Measurements from ENCODE around the gene ARHGEF4.

Gene ARHGEF4

DNA sequence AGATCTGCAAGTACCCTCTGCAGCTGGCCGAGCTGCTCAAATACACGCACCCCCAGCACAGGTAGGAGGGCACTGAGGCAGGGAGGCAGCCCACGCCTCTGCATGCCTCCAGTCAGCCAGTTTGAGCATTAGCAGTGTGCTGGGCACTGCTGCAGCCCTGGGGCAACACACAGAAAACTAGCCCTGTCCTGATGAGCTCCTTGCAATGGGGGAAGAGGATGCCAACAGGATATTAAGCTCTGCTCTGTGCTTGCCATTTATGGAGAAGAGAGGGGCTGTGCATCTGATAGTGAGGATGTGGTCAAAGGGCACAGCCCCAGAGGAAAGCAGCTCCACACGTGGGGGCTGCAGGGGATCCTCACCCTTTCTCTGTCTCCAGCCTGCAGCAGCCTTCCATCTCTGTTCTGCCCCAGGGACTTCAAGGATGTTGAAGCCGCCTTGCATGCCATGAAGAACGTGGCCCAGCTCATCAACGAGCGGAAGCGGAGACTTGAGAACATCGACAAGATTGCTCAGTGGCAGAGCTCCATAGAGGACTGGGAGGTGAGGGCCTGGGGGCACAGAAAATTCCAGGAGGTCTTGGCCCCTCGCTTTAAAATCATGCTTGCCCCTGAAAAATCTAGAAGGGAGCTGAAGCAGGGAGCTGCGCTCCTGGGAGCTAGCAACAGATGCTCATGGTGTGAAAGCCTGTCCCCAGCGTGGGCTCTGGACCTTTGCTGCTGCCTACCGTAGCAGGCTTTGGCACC, 204.9 kb downstream of the ARHGEF4 start:
- no peak for ATAC-seq

DNA sequence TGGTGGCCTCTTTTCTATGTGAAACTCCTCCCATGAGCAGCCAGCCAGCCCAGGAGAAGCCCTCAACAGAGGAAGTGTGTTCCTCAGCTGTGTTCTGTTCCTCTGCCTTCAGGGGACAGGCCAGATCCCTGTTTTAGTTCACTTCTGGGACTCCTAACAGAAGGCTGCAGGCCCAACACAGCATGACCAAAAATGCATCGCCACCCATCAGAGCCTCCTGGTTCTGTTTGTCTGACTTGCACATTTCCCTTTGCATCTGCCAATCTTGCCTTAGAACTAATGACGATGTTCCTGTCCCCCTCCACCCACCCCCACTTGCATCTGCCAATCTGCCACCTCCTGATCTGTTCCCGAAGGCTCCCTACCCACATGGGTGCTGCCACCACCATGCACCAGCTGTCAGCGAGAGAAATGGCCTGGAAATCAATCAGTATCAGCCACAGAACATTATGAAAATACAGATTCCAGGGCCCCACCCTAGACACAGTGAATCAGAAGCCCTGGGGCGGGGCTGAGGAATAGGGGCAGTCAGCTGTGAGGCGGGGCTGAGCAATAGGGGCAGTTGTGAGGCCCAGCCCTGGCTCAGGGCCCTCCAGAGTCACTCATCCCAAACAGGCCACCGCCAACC, 205.5 kb downstream of the ARHGEF4 start:
- ATAC-seq = no peak

DNA sequence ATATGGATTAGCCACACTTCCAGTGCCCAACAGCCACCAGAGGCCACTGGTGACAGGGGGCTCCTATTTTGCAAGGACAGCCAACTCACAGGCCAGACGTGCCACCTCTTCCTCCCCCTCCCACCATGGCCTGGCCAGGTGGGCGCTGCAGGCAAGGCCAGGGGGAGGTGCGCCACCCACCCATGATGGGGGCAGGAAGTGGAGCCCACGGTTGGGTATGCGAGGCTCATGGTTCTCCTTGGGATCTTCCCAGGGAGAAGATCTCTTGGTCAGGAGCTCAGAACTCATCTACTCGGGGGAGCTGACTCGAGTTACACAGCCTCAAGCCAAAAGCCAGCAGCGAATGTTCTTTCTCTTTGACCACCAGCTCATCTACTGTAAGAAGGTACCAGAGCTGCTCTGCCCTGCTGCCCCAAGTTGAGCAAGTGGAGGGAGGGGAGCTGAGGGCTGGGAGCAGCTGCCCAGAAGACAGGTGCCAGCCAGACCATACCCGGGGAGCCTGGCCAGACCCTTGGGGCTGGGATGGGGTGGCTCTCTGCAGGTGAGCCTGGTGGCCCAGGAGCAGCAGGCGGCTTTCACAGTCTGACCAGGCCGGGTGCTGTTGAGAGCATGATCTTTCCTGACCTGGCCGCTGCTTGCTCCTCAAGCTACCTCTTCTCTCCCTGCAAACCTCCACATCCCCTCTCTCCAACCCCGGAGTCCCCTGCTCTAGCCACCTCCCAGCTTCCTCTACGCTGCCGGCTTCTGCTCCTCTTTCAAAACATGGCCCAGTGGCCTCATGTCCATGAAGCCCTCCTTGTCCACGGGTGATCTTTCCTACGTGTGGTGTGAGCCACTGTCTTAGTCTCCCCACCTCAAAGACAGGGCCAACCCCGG, 206.7 kb downstream of the ARHGEF4 start:
- ATAC-seq = no peak

DNA sequence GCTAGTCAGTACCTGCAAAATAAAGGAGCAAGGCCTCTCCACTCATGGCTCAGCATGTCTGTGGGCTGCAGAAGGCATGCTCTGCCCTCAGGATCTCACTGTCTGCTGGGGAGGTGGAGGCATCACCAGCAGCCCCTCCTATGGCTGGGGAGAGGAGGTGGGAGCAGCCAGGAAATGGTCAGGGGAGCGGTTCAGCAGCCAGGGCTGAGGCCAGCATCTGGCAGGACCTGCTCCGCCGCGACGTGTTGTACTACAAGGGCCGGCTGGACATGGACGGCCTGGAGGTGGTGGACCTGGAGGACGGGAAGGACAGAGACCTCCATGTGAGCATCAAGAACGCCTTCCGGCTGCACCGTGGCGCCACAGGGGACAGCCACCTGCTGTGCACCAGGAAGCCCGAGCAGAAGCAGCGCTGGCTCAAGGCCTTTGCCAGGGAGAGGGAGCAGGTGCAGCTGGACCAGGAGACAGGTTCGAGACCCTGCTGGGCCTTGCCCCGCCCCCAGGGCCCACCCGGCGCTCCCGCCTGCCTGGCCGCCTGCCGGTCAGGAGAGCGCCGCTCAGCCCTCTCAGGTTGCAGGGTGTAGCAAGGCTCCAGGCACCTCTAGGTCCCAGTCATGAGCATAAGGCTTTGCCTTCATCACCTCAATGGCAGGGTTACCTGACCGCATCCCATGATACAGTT, 207.5 kb downstream of the ARHGEF4 start:
- ATAC-seq = no peak

DNA sequence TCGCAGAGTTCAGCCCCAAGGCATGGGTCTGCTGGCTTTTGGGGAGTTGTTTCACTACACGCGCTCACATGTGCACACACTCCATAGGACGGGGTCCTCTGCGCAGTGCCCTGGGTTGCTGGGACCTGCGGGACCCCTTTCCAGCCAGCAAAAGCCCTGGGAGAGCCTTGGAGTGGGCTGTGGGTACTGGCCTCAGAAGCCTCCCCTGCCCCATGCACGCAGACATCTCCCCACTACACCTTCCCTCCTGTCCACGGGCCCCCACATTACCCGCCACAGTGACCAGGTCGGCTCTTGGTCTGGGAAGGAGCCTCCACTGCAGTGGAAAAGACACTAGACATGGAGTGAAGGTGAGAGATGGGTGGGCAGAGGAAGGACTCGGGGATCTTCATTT, 208.0 kb downstream of the ARHGEF4 start:
- ATAC-seq = no peak

DNA sequence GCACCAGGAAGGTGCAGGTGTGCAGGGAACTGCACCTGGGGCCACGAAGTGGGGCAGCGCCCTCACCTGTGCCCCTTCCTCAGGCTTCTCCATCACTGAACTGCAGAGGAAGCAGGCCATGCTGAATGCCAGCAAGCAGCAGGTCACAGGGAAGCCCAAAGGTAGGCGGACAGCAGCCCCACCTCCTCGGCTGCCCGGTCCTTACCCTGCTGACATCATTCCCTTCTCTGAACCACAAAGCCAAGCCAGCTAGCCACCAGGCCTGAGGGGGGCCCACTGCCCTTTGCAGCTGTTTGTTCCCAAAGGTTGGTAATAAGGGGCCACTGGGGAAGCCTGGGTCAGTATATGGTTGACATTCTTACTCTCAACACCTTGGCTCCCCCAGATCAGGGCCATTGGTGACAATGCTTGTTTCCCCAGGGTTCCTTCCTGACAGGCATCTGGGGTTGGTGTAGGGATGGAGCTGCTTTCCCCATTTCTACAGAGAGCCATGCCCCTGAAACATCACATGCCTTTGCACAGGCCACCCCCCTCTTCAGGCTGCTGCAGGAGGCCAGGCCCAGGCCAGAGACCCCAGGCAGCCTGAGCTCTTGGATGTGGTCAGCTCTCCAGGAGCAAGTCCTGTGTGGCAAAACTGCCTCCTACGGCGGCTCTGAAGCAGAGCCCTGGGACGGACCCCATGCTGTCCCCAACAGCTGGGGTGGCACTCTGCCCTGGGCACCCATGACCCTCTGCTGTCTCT, 208.7 kb downstream of the ARHGEF4 start:
- no peak for ATAC-seq

DNA sequence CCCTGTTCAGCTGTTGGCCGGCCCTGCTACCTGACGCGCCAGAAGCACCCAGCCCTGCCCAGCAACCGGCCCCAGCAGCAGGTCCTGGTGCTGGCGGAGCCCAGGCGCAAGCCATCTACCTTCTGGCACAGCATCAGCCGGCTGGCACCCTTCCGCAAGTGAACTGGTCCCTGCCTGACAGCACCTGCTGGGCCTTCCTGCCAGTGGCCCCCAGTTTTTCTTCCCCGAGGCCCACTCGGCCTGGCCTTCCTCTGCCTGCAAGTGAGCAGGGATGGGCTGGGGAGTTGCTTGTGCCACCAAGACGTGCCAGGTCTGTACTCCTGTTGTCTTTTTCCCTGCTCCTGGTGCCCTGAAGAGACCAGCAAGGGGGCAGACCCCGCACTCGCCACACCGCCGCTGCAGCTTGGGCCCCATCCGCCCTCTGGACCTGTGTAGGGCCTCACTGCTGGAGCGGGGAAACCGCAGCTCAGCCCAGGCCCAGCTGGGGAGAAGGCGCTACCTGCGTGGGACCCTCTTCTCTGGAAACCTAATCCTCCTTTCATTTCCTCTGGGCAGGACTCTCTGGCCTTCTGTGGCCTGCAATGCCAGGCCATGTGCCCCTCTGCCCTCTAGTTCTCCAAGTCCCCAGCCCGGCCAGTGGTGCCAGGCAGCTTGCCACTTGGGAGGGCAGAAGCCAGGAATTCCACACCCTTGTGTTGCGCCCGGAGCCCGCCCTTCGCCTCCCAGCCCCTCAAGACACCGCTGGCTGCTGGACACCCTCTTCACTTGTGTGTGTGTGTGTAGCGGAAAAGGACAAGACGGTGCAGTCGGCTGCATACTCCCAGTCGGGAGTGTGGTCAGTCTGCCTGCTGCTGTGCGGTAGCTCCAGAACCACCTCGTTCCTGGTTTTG, 209.6 kb downstream of the ARHGEF4 start:
- no peak for ATAC-seq

DNA sequence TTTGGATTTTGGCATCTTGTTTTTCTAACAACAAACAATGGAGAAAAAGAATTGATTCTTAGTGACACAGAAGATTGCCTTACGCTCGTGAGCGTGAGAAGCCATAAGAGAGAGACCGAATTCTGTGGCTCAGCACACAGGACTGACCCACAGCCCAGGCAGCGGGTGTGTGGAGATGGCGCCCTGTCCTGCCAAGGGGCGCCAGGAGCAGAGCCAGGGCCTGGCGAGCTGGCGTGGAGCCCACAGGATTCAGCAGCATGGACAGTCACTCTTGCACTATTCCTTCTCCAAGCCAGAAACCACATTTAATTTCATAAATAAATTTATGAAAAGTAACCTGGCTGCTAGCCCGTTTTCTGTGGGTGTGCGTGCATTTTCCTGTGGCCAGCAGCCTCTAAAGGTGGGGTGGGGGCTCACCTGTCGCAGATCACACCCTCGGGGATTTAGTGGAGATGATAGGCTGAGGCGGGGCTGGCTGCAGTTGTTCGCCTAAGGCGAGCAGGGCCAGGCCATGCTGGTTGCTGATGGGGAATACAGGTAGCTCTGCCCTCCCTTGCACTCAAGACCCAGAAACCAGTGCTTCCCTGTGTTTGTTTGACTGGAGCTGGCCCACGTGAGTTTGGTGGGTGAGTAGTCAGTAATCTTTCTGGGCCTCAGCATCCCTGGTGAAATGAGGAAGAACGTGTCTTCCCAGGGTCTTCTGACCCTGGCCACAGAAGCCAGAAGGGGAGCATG, 210.4 kb downstream of the ARHGEF4 start:
- no peak for ATAC-seq

DNA sequence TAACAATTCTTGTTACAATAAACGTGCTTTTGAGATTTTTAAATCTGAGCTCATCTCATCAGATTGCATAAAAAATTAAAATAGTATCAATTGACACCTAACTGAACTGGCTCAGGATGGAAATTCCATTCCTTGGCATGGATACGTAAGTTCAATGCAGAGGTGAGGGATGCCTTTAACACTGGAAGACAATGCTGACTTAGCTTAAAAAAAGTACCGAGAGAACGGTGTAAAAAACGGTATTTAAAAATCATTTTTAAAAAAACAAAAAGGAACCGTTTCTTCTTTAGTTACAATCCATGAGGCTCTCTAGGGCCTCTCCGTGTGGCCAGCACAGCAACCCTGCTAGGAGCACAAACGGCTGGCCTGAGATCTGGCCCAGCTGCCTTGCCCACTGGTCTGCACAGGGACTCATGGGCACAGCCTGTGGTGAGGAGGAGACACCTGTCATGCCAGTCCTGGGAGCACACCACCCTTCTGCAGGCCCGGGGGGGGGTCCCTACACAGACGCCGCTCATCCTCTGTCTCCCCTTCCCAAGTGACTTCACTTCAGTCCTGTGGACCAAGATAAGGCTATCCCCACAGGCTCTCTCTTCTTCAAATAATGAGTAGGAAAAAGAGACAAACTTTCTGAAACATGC, 211.3 kb downstream of the ARHGEF4 start:
- ATAC-seq = no peak

DNA sequence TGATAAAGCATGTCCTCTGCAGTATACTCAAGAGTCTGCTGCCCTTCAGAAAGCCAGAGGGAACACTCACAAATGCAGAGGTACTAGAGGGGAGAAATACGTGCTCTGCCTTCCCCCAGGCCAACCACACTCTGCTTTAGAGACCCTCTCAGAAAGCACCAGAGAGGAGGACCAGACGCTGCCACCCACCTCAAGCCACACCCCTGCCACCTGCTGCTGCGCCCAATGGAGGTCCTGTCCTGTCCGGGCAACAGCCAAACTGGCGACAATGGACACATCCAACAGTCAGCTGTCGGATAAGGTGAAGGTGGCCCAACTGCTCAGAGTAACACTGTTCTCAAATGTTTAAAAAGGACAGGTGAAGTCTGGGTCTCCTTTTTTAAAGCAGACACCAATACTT, 211.9 kb downstream of the ARHGEF4 start:
- no peak for ATAC-seq

DNA sequence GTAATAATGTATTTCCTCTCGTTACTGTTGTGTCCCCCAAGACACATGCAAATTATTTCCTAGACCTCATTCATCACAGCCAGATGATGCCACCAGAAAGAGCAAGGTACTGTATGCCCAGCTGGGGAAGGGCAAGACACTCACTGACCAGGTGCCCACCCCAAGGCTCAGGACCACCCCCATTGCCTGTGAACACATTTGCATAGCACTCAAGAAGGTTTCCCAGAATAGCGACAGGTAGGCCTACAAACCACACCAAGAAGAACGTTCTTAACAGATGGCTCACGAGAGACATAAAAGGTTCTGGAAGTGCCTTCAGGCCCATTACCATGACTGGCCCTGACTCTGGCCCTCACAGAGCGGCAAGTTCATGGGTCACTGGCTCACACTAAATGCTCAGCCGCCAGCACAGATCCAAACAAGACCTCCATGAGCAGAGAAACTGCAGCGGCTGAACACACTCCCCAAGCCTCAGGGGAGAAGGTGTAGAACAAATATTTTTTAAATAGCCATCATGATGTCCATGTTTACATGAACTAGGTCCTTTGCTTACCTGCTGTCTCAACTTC, 212.5 kb downstream of the ARHGEF4 start:
- ATAC-seq = no peak

DNA sequence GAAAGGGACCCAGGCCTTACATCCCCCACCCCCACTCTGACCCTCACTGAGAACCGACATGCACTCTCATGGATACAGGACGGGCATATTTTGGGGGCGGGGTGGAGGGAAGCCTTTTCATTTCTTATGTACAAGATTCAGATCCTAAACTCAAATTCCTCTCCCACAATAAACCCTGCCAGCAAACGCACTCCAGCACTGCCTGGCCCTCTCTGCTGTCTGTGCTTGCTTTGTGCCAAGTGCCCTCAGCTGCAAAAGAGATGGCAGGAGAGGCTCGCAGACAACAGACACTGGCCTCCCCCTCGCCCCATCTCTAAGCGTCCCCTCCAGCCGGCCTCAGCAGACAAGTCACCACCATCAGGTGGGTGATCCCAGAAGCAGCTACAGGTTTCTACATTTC, 214.2 kb downstream of the ARHGEF4 start:
- ATAC-seq = no peak

DNA sequence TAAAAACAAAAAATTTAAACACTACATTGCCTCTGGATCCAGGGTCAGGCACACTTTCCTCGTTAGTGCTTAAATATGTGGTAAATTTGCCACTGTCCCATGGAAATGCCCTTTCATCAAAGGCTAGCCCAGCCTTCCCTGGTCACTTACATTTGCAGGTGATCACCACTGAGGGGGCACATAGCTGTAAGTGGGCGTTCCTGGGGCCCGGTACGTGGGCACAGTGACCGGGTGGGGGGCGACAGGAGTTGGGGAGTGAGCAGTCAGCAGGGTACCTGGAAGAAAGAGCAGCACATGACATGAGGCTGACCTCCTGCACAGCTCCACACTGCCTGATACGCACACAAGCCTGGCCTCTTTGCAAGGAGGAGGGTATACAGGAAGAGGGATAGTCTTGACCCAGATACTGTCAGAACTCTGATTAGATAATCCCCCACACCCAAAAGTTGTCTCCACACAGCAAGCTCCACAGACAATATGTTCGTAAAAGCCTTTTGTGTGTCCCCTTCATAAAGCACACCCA, 216.1 kb downstream of the ARHGEF4 start:
- ATAC-seq = no peak

DNA sequence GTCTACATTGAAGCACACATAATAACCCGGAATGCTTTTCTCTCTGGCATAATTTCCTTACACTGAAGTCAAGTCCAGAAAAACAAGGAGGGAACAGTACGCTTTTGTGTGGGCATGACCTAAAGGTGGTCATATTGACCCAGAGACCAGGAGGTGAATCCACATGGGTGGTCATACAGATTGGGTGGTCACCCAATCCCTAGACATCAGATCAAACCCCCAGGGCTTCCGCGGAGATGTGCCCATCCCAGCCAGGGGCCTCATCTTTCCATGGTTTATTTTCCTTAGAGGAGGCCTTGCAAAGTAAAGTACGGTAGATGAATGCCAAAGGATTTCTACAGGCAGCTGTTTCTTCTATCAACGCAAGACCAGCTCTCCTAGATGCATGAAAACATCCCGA, 217.8 kb downstream of the ARHGEF4 start:
- no peak for ATAC-seq

DNA sequence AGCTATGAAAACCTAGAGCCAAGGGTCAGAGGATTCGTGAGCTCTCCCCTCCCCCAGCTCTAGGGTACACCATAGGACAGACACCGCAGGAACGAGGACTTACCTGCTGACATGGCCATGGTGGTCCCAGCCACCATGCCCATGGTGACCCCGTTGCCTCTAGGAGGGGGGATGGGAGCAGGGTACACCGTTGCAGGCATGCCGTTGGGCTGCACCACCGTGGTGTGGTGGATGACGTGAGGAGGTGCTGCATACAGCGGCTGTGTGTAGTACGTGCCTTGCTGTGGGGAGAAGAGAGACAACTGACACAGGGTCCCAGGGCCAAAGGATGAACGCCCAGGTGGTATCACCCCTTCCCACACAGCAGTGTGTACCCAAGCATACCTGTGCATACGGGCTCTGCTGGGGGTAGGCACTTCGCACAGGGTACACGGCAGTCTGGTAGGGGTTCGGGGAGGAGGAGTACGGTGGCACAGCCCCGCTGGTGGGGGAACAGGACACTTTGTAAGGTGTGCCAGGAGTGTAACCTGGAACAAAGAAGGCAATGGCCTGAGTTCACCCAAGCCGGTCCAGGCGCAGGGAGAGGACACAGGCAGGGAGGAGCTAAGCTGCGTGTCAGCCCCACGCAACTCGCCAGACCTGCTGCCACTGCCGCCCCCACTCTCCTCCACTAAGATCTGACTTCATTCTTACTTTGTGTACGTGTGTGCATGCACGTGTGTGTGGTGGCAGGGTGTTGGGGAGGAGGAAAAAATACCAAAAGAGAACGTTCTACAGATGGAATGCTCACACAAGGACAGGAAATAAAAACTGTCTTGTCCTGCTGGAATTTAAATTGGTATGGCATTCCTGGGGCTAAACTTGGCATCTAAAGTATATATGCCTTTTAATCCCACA, 218.7 kb downstream of the ARHGEF4 start:
- ATAC-seq = no peak

DNA sequence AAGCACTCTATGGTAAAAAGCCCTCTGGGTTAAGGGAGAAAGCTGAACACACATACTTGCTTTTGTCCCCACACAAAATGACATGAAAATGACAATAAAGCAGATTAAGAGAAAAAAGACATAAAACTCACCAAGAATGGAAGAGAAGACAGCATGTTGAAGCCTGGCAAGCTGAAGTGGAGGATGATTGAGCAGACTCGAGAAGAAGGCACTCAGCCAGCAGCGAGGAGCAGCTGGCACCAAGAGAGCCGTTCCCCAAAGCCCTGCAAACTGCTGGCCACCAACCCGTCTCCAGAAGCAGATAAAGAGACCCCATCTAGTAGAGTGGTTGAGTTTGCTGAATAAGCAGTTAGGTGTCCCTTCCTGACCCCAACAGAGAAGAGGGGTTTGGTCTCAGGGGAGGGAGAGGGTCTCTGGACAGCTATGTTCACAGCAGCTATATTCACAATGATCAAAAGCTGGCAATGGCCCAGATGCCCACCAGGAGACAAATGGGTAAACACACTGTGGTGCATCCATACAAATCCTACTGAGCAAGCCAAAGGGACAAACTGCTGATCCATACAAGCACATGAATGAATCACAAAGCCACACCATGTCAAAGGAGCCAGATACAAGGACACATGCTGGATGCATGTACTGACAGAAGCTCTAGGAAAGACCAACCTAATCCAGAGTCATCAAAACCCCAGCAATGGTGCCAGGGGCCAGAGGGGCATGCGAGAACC, 219.7 kb downstream of the ARHGEF4 start:
- no peak for ATAC-seq

DNA sequence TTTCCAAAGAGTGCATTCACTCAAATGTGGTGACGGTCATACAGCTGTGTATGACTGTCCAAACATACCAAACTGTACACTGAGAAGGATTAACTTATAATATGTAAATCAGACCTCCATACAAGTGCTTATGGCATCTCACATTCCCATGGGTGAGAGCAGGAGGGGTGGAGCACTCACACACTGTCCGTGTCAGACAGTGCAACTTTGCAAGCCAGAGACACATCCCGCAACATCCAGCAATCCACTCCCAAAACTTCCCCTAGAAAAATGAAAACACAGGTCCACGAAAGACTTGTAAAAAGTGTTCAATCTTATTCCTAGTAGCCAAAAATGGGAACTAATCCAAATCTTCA, 220.2 kb downstream of the ARHGEF4 start:
- ATAC-seq = no peak

Data from activated CD4-positive, CD25-positive, alpha-beta regulatory T cell treated with anti-CD3 and anti-CD28 coated beads, Interleukin-2, amount 50 U/mL, for 24 hours (primary cell).